Left ventricle myocardium inferior (tissue), 1 donor: Measurements from ENCODE around the gene ZNRF3. TPM values are rescaled to one million over a fixed set of nuclear protein-coding genes. Genes with fewer than 3 reads are reported as not detected.
"Not testable (repeated sequence)": the region's sequence is repeated elsewhere in the genome, so short reads cannot be mapped to it uniquely, and the experiment has no call there.

Experiments used
- DNase-seq: peaks from one replicate; pipeline ENCODE4 v3.0.0-alpha.2; 2020
- H3K27ac ChIP-seq: fragments of 200-600 bp; replicated peaks from 2 replicates; pipeline ENCODE4 v1.8.0; 2021
- H3K27me3 ChIP-seq: fragments of 200-600 bp; 2 replicates; pipeline ENCODE4 v1.8.0; 2021; ENCODE audit warnings: low read depth
- H3K36me3 ChIP-seq: fragments of 200-600 bp; 2 replicates; pipeline ENCODE4 v1.8.0; 2021
- H3K4me1 ChIP-seq: fragments of 200-600 bp; 2 replicates; pipeline ENCODE4 v1.8.0; 2021
- H3K4me3 ChIP-seq: fragments of 200-600 bp; 2 replicates; pipeline ENCODE4 v1.8.0; 2021; ENCODE audit warnings: mild to moderate bottlenecking, moderate library complexity
- H3K9me3 ChIP-seq: fragments of 200-600 bp; replicated peaks from 2 replicates; pipeline ENCODE4 v1.8.0; 2021
- CTCF ChIP-seq: fragments of 200-600 bp; IDR thresholded peaks from 2 replicates; pipeline ENCODE4 v1.8.0; 2021; ENCODE audit warnings: antibody characterized with exemption, mild to moderate bottlenecking, borderline replicate concordance
- intact Hi-C: fragments of 100-400 bp; cut with micrococcal nuclease; formaldehyde crosslinking; loops from one replicate; pipeline ENCODE4 v1.11.0; 2022
- total RNA-seq: library from RNA; stranded (reverse); fragmentation: NEBNext Ultra II Directional; extraction: Animal tissue kit (Norgen Biotek cat#: 25700); gene quantifications from one replicate; pipeline ENCODE4 v1.2.1, GENCODE V29; 2021
- donor health status: DM: no; HTN: yes; CAD: no; lungs with severe emphysema.

The ZNRF3 gene
- total RNA-seq, 1 donor from 2014 or later: 6.3 TPM

DNA sequence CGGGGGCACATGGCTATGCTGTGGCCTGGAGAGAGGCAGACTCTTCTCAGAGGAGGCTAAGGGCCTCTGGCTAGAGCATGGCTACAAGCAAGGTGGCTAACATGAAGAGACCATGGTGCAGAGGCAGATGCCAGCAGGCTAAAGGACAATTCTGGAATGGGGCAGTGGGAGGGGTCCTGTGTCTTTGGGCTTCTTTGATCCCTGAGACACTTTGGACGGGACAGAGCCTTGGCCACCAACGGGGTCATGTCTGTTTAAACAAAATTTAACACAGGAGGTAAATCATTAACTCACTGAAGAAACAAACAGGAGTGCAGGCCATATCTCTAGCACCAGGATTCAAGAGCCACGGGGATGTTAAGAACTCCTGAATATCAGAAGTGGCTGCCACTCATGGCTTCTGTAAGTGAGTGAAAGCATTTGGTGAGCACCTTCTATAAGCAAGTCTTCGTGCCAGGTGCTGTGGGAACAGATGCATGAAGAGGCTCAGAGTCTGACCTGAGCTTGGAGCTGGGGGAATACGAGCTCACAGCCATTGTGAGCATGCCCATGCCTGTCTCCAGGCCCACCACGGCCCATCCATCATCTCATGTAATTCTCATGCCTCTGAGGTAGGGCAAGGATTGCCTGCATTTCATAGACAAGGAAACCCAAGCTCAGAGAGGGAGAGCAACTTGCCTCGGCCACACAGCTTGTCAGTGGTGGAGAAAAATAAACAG is 18.3 kb upstream of the ZNRF3 start:
- Histone ChIP-seq H3K27ac (no peak overlapping the region), H3K27me3 (no peaks in the 10 kb centered on the region)
- no peak for TF ChIP-seq CTCF

DNA sequence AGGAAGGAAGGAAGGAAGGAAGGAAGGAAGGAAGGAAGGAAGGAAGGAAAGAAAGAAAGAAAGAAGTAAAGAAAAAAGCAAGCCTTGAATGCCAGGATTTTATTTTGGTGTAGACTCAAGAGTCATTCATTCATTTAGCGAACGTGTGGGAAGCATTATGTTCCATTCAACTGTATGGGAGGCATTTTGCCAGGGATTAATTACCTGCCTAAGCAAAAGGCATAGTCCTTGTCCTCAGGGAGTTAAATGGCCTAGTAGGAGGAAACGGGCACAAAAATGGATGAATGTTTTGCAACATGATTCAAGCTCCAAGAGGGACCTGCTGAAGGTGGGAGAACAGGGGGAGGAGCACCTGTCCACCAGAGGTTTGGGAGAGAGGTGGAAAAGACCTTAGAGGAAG is 16.2 kb upstream of the ZNRF3 start:
- Histone ChIP-seq H3K27me3 (no peaks in the 10 kb centered on the region), H3K36me3 (no peaks in the 10 kb centered on the region), H3K4me1 (no peaks in the 10 kb centered on the region), H3K4me3 (no peak overlapping the region), H3K27ac (no peak overlapping the region), H3K9me3 (no peaks in the 10 kb centered on the region)
- intact Hi-C loops: no loop called here
- DNase-seq: no peak
- TF ChIP-seq CTCF: no peak

More for the DNA sequence above, 18.3 kb upstream of the ZNRF3 start:
- no peak overlapping the region for H3K4me3 ChIP-seq
- H3K4me1 ChIP-seq: no peaks in the 10 kb centered on the region
- intact Hi-C loops: no loop called here
- no peaks in the 10 kb centered on the region for H3K36me3 ChIP-seq
- no peaks in the 10 kb centered on the region for H3K9me3 ChIP-seq
- no peak for DNase-seq

DNA sequence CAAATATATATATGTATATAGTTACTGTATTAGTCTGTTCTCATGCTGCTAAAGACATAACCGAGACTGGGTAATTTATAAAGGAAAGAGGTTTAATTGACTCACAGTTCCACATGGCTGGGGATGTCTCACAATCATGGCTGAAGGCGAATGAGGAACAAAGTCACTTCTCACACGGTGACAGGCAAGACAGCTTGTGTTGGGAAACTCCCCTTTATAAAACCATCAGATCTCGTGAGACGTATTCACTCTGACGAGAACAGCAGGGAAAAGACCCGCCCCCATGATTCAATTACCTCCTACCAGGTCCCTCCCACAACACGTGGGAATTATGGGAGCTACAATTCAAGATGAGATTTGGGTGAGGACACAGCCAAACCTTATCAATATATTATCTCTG is 15.0 kb upstream of the ZNRF3 start:
- H3K27me3 ChIP-seq, DNase-seq, H3K36me3 ChIP-seq, H3K9me3 ChIP-seq, intact Hi-C loops, H3K27ac ChIP-seq, H3K4me3 ChIP-seq, H3K4me1 ChIP-seq: not testable (repeated sequence)

DNA sequence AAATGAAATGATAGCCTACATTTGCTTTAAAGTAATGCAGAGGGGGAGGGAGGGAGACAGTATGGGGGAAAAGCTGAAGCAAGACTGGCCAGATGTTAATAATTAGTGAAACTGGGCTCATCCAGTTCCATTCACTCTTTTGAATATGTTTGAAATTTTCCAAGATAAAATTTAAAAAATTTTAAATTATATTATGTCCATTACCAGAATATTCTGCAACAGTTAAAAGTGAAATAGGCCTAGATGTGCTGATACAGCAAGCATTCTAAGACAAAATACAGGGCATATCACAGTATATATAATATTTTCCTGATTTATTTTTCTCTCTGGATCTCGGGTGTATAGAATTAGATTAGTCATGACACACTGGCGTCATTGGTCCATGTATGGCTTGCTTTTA is 13.6 kb upstream of the ZNRF3 start:
- no peaks in the 10 kb centered on the region for H3K27me3 ChIP-seq
- no peak for DNase-seq
- TF ChIP-seq CTCF: no peak
- H3K4me3 ChIP-seq: no peak overlapping the region
- H3K27ac ChIP-seq: no peak overlapping the region
- H3K36me3 ChIP-seq: no peaks in the 10 kb centered on the region
- intact Hi-C loops: no loop called here
- H3K4me1 ChIP-seq: no peaks in the 10 kb centered on the region
- H3K9me3 ChIP-seq: no peaks in the 10 kb centered on the region

- no peak overlapping the region for H3K27ac ChIP-seq
- no peak for TF ChIP-seq CTCF
- no peaks in the 10 kb centered on the region for H3K36me3 ChIP-seq
- no peak overlapping the region for H3K4me3 ChIP-seq
- no peaks in the 10 kb centered on the region for H3K9me3 ChIP-seq
- no peaks in the 10 kb centered on the region for H3K27me3 ChIP-seq
- intact Hi-C loops: no loop called here
- no peak for DNase-seq
- H3K4me1 ChIP-seq: no peaks in the 10 kb centered on the region
These were observed 10.0 kb upstream of the ZNRF3 start for GRCh38 chr22:28873183-28873963.

DNA sequence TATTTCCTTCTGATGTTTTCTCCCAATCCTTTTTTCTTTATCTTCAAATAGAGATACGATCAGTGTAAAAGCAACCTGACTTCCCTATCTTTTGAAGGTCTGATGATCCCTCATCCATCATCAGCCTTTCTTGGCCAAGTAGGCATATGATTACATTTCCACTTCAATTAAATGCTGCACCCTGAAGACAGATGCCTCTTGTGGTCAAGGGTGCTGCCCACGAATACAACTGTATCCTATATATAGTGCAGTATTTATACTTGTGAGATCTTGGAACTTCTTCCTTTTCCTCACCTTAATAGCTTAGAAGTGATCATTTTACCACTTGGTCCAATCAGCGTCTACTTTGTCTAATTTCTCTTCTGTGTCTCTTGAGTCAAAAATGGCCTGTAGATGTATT is 9.3 kb upstream of the ZNRF3 start:
- intact Hi-C loops: no loop called here
- Histone ChIP-seq H3K4me1 (no peaks in the 10 kb centered on the region), H3K4me3 (no peak overlapping the region), H3K27me3 (no peaks in the 10 kb centered on the region), H3K27ac (no peak overlapping the region), H3K36me3 (no peaks in the 10 kb centered on the region), H3K9me3 (no peaks in the 10 kb centered on the region)
- DNase-seq: no peak
- TF ChIP-seq CTCF: no peak
